GM21381 (cell line): ENCODE measurements around the gene RPS18.

ENCODE experiments used
- ATAC-seq: cut with Tn5 transposase; IDR thresholded peaks from one replicate; pipeline ENCODE4 v1.9.1; 2021; ENCODE audit warnings: mild to moderate bottlenecking, moderate library complexity; ENCODE audit not compliant: unreplicated experiment

RPS18 gene

GRCh38 chr6:33313709-33314514 lies 42.0 kb downstream of the RPS18 start, which contains the start of gene TAPBP:
Gene TAPBP, minus strand, starts transcription at chr6:33314078. Its CDS starts 37 bp downstream, at chr6:33314041.
- ATAC-seq, result peak; percentile 45

GRCh38 chr6:33314515-33314942 lies 42.7 kb downstream of the RPS18 start:
- no peak for ATAC-seq

GRCh38 chr6:33314943-33315792 lies 43.3 kb downstream of the RPS18 start:
- no peak for ATAC-seq

GRCh38 chr6:33315793-33316602 lies 44.1 kb downstream of the RPS18 start:
- ATAC-seq, result no peak

- no peak for ATAC-seq
Observed at GRCh38 chr6:33316603-33317418, 44.9 kb downstream of the RPS18 start.

GRCh38 chr6:33317419-33317668 lies 45.5 kb downstream of the RPS18 start:
- ATAC-seq, result no peak

- ATAC-seq, result peak; percentile 45
Observed at GRCh38 chr6:33317669-33318425, 46.0 kb downstream of the RPS18 start, which contains the start of gene ZBTB22. Gene ZBTB22, minus strand, starts transcription at chr6:33317744. Its CDS starts 828 bp downstream, at chr6:33316916.

GRCh38 chr6:33318426-33319073 lies 46.7 kb downstream of the RPS18 start:
- no peak for ATAC-seq

- ATAC-seq, result no peak
Observed at GRCh38 chr6:33319939-33320314, 48.1 kb downstream of the RPS18 start.

GRCh38 chr6:33320315-33321181 lies 48.7 kb downstream of the RPS18 start:
- ATAC-seq, result no peak

GRCh38 chr6:33321227-33321626 lies 49.4 kb downstream of the RPS18 start:
- ATAC-seq, result no peak

GRCh38 chr6:33323623-33323948 lies 51.7 kb downstream of the RPS18 start:
- no peak for ATAC-seq

GRCh38 chr6:33324125-33324524 lies 52.2 kb downstream of the RPS18 start:
- no peak for ATAC-seq
